GM23248 (cell line): ENCODE results near the gene ALDH1A2.

ENCODE experiments used
- EZH2 ChIP-seq: fragments of 200-600 bp; sonication (generic); IDR thresholded peaks from 2 replicates; pipeline ENCODE4 v1.6.1; 2018; ENCODE audit warnings: antibody characterized with exemption, mild to moderate bottlenecking; ENCODE audit not compliant: insufficient read depth, poor library complexity, severe bottlenecking
- EZH2phosphoT487 ChIP-seq: fragments of 200-600 bp; sonication (generic); IDR thresholded peaks from 2 replicates; pipeline ENCODE4 v1.6.1; 2018; ENCODE audit warnings: antibody characterized with exemption, moderate library complexity, mild to moderate bottlenecking, low read depth; ENCODE audit not compliant: insufficient read depth

GRCh38 chr15:58087871-58088270 is 22.4 kb upstream of the ALDH1A2 start:
- TF ChIP-seq EZH2phosphoT487, result no peak
- no peak for TF ChIP-seq EZH2
